Right renal cortex interstitium (tissue), 3 donors: ENCODE data around the gene SCN2A. TPM values are rescaled to one million over a fixed set of nuclear protein-coding genes. Genes with fewer than 3 reads are reported as not detected.
"Not testable (repeated sequence)": the region's sequence is repeated elsewhere in the genome, so short reads cannot be mapped to it uniquely, and the experiment has no call there.

ENCODE experiments used
- DNase-seq, 3 donors: peaks; one replicate each; pipeline ENCODE4 v3.0.0-alpha.2; 2013; ENCODE audit warnings: low read depth in 3 of 3, low spot score in 2 of 3
- polyA plus RNA-seq, 3 donors: library from polyadenylated mRNA; unstranded; fragments of 120-200 nt; gene quantifications; one replicate each; pipeline ENCODE4 v1.2.1, GENCODE V29; 2013; ENCODE audit not compliant: insufficient read length in 3 of 3

The SCN2A gene
- polyA plus RNA-seq, 3 donors = 1.7 to 3.5 (median 2.0) TPM

GRCh38 chr2:165311949-165312348 is 72.7 kb downstream of the SCN2A start:
- no peak for DNase-seq

- DNase-seq = no peak
These were observed 73.8 kb downstream of the SCN2A start for GRCh38 chr2:165312999-165313398.

GRCh38 chr2:165313509-165313908 is 74.3 kb downstream of the SCN2A start:
- DNase-seq = no peak

GRCh38 chr2:165328272-165328671 is 89.1 kb downstream of the SCN2A start:
- no peak for DNase-seq

GRCh38 chr2:165344276-165344675 is 105.1 kb downstream of the SCN2A start:
- DNase-seq = not testable (repeated sequence)

GRCh38 chr2:165348441-165348840 is 109.2 kb downstream of the SCN2A start:
- DNase-seq = no peak

GRCh38 chr2:165349181-165349580 is 110.0 kb downstream of the SCN2A start:
- DNase-seq = no peak

- no peak for DNase-seq
These were observed 118.5 kb downstream of the SCN2A start for GRCh38 chr2:165357758-165358157.

GRCh38 chr2:165361514-165361913 is 122.3 kb downstream of the SCN2A start:
- peak in 2 of 3 donors; percentile 5 to 7 for DNase-seq

GRCh38 chr2:165369131-165369897 is 130.1 kb downstream of the SCN2A start:
- no peak for DNase-seq

- no peak for DNase-seq
These were observed 130.7 kb downstream of the SCN2A start for GRCh38 chr2:165369898-165370296.

- DNase-seq = no peak
These were observed 132.1 kb downstream of the SCN2A start for GRCh38 chr2:165371356-165371755.

GRCh38 chr2:165373278-165374010 is 134.2 kb downstream of the SCN2A start:
- DNase-seq = no peak

- DNase-seq = no peak
These were observed 137.4 kb downstream of the SCN2A start for GRCh38 chr2:165376571-165376975.

GRCh38 chr2:165382362-165382761 is 143.1 kb downstream of the SCN2A start:
- DNase-seq = no peak

GRCh38 chr2:165390875-165391274 is 151.7 kb downstream of the SCN2A start:
- no peak for DNase-seq

GRCh38 chr2:165391791-165392190 is 152.6 kb downstream of the SCN2A start:
- no peak for DNase-seq

- not testable (repeated sequence) for DNase-seq
These were observed 159.4 kb downstream of the SCN2A start for GRCh38 chr2:165398603-165399002.

GRCh38 chr2:165401285-165401852 is 162.2 kb downstream of the SCN2A start:
- peak; percentile 56 to 65 (median 65) for DNase-seq

- DNase-seq = no peak
These were observed 162.9 kb downstream of the SCN2A start for GRCh38 chr2:165402162-165402561.

GRCh38 chr2:165406173-165406572 is 167.0 kb downstream of the SCN2A start:
- no peak for DNase-seq

- DNase-seq = no peak
These were observed 168.3 kb downstream of the SCN2A start for GRCh38 chr2:165407466-165407865.
